ENCODE data around the gene GRID2.

- TF ChIP-seq CTCF (IDR thresholded peaks at IDR 0.05) (no peak), POLR2A (IDR thresholded peaks at IDR 0.05) (no peak)
Measured at GRCh38 chr4:93437991-93438390, 1134.2 kb downstream of the GRID2 start.
